K562 (cell line): ENCODE data around the gene COL24A1. TPM values are rescaled to one million over a fixed set of nuclear protein-coding genes. Genes with fewer than 3 reads are reported as not detected.

Experiments
- ATAC-seq: fragments of 200-7000 bp; cut with Tn5 transposase; 3 replicates; pipeline ENCODE4 v1.9.1; 2020; ENCODE audit warnings: moderate library complexity
- BruUV-seq: library from RNA; stranded (reverse); fragments of 400-500 nt; replicated peaks from 2 replicates; lab custom pipeline; 2021; lab: Mats Ljungman, UMichigan
- CTCF ChIA-PET: fragments of 300-600 bp; formaldehyde crosslinking; extraction: SDS; loops from one replicate; lab custom pipeline; 2021; ENCODE audit warnings: low intra/inter-chr PET ratio; lab: Yijun Ruan, JAX
- POLR2A ChIA-PET: fragments of 300-600, 350-650 bp; sonication (Branson Sonifier 250); formaldehyde crosslinking; extraction: SDS; loops from one replicate; lab custom pipeline; 2021; ENCODE audit warnings: antibody characterized with exemption, inconsistent platforms; lab: Yijun Ruan, JAX
- DNase-seq, 4 experiments: peaks; one replicate each; pipeline versions ENCODE4 v3.0.0 to v3.0.0-alpha.2; 2011 to 2018; ENCODE audit warnings: low spot score in 3 of 4, mixed read lengths in 3 of 4; ENCODE audit errors: extremely low read depth in 1 of 4
- FAIRE-seq: peaks from 2 replicates; lab custom pipeline; 2011; peaks lifted over from hg19 to GRCh38; lab: Jason Lieb, UNC
- H2AFZ ChIP-seq: 2 replicates; pipeline ENCODE4 v1.6.0; 2011; ENCODE audit warnings: low read depth, low read length, control low read depth, inconsistent platforms
- H3K27ac ChIP-seq: fragments of 200-600 bp; 3 replicates; pipeline ENCODE4 v1.8.0; 2011; ENCODE audit warnings: low read depth, mild to moderate bottlenecking, control low read depth, inconsistent platforms, low read length, moderate library complexity, mixed read lengths; ENCODE audit errors: extremely low read depth
- H3K27me3 ChIP-seq, 2 experiments: fragments of 300-600 bp in 1 of 2; 2 replicates in 1 of 2; 3 replicates in 1 of 2; pipeline versions ENCODE4 v1.6.0 to v1.8.0; 2011; ENCODE audit warnings: inconsistent platforms in 2 of 2, low read length in 2 of 2, mild to moderate bottlenecking in 1 of 2, mixed read lengths in 1 of 2, moderate library complexity in 1 of 2; ENCODE audit not compliant: control insufficient read depth in 2 of 2, insufficient read depth in 2 of 2
- H3K36me3 ChIP-seq: fragments of 300-600 bp; 3 replicates; pipeline ENCODE4 v1.8.0; 2011; ENCODE audit warnings: mild to moderate bottlenecking, low read length, inconsistent platforms; ENCODE audit not compliant: control insufficient read depth, insufficient read depth
- H3K4me1 ChIP-seq, 2 experiments: fragments of 200-600 bp in 1 of 2; replicated peaks in 1 of 2; 2 replicates in 1 of 2; 3 replicates in 1 of 2; pipeline versions ENCODE4 v1.5.1 to v1.8.0; 2011; ENCODE audit warnings: inconsistent platforms in 2 of 2, low read length in 2 of 2, mild to moderate bottlenecking in 1 of 2, mixed read lengths in 1 of 2, moderate library complexity in 1 of 2; ENCODE audit not compliant: control insufficient read depth in 2 of 2, insufficient read depth in 2 of 2
- H3K4me2 ChIP-seq: 2 replicates; pipeline ENCODE4 v1.6.1; 2011; ENCODE audit warnings: low read length, control low read depth, inconsistent platforms, mixed read lengths; ENCODE audit not compliant: insufficient read depth
- H3K4me3 ChIP-seq: fragments of 200-600 bp; sonication (generic), shearing (Covaris generic); 2 replicates; pipeline ENCODE4 v1.5.1; 2016; ENCODE audit warnings: control low read depth, inconsistent platforms
- H3K79me2 ChIP-seq: fragments of 200-600 bp; 3 replicates; pipeline ENCODE4 v1.8.0; 2011; ENCODE audit warnings: low read length, inconsistent platforms; ENCODE audit not compliant: control insufficient read depth, insufficient read depth
- H3K9ac ChIP-seq, 2 experiments: 2 replicates each; pipeline versions ENCODE4 v1.6.0 to v1.6.1; 2011; ENCODE audit warnings: low read depth in 2 of 2, low read length in 2 of 2, control low read depth in 1 of 2, inconsistent platforms in 1 of 2, mild to moderate bottlenecking in 1 of 2, mixed read lengths in 1 of 2; ENCODE audit not compliant: insufficient read depth in 1 of 2
- H3K9me1 ChIP-seq: one replicate; pipeline ENCODE4 v1.6.0; 2011; ENCODE audit warnings: inconsistent platforms, mild to moderate bottlenecking, low read length, moderate library complexity; ENCODE audit not compliant: control insufficient read depth, insufficient read depth
- H3K9me3 ChIP-seq: replicated peaks from 2 replicates; pipeline ENCODE4 v1.5.1; 2011; ENCODE audit warnings: low read depth, low read length, inconsistent platforms; ENCODE audit not compliant: control insufficient read depth, insufficient read depth
- H4K20me1 ChIP-seq: replicated peaks from 2 replicates; pipeline ENCODE4 v1.6.1; 2011; ENCODE audit warnings: low read length, inconsistent platforms, mixed read lengths; ENCODE audit not compliant: control insufficient read depth, insufficient read depth
- MBD1 ChIP-seq: fragments of 250-450 bp; sonication (Bioruptor Pico); IDR thresholded peaks from 2 replicates; pipeline ENCODE4 v1.8.0; 2022; ENCODE audit warnings: inconsistent platforms
- MLX ChIP-seq, 2 experiments: fragments of 450-650 bp in 1 of 2; sonication (generic) in 1 of 2; formaldehyde crosslinking; conservative IDR thresholded peaks; 2 replicates each; pipeline versions ENCODE4 v1.4.0 to v1.8.1; 2020 to 2022; ENCODE audit warnings: mild to moderate bottlenecking in 1 of 2, missing genetic modification reagents in 1 of 2
- RNF2 ChIP-seq: sonication (generic); IDR thresholded peaks from 2 replicates; pipeline ENCODE4 v1.6.1; 2016
- SRSF9 ChIP-seq: fragments of 200-400 bp; formaldehyde crosslinking; IDR thresholded peaks from 2 replicates; pipeline ENCODE4 v1.6.1; 2017; ENCODE audit warnings: low read depth, low read length, borderline replicate concordance
- STAG1 ChIP-seq: sonication (generic); formaldehyde crosslinking; IDR thresholded peaks from 2 replicates; pipeline ENCODE4 v1.5.0; 2020; ENCODE audit warnings: missing genetic modification reagents, borderline replicate concordance
- ZC3H8 ChIP-seq: fragments of 450-650 bp; IDR thresholded peaks from 2 replicates; pipeline ENCODE4 v1.6.1; 2017
- ZNF165 ChIP-seq: fragments of 250-450 bp; sonication (Bioruptor Pico); IDR thresholded peaks from 2 replicates; pipeline ENCODE4 v1.4.0; 2020; ENCODE audit warnings: borderline replicate concordance
- WGBS: fragments of 100-300 bp; shearing (Covaris generic); methylation state at CpG from one replicate; pipeline ENCODE4 v1.1.6; 2016; ENCODE audit warnings: low coverage, mixed read lengths; ENCODE audit not compliant: insufficient coverage; ENCODE audit errors: missing lambda C conversion rate; 5-methylcytosine and 5-hydroxymethylcytosine counted together
- in situ Hi-C: fragments of 300-500 bp; cut with MboI; formaldehyde crosslinking; loops from 4 replicates; pipeline ENCODE4 v1.15.0; 2018; ENCODE audit warnings: inconsistent platforms, mixed read lengths
- intact Hi-C: fragments of 100-400 bp; cut with micrococcal nuclease; formaldehyde crosslinking; loops from 2 replicates; pipeline ENCODE4 v1.14.2; 2022
- polyA plus RNA-seq, 8 experiments: library from polyadenylated mRNA; depleted of rRNA in 4 of 8; stranded (reverse) in 5 of 8; unstranded in 3 of 8; fragments of >200 nt; fragmentation: Nextera tagmentation in 2 of 8; fragmentation: Illumina TruSeq in 1 of 8; extraction: Ambion mirVana in 2 of 8; extraction: Trizol in 1 of 8; gene quantifications; 2 replicates each; pipeline versions ENCODE4 v1.2.1 to v1.2.3, GENCODE V29; 2011 to 2014; ENCODE audit warnings: inconsistent platforms in 1 of 8, missing spikeins in 1 of 8
- total RNA-seq, 7 experiments: library from RNA; depleted of rRNA in 6 of 7; stranded (reverse); fragments of >200 nt in 6 of 7; fragmentation: Illumina TruSeq in 2 of 7; extraction: Trizol in 2 of 7; gene quantifications; 2 replicates each; pipeline versions ENCODE4 v1.2.1 to v1.2.3, GENCODE V29; 2011 to 2021; ENCODE audit warnings: low replicate concordance in 1 of 7
- TF ChIP-seq, protein P1 (sequence below): fragments of 250-450 bp; sonication (Bioruptor Pico); IDR thresholded peaks from 2 replicates; pipeline ENCODE4 v1.4.0; 2020; ENCODE audit warnings: mild to moderate bottlenecking, moderate library complexity

COL24A1 gene
- total and polyA plus RNA-seq, 9 of the 15 experiments (the other 6 are each of a cell fraction or from before 2014, with no cell fraction given), result 0.01 to 0.06 (median 0.03) TPM; not detected in 2

DNA sequence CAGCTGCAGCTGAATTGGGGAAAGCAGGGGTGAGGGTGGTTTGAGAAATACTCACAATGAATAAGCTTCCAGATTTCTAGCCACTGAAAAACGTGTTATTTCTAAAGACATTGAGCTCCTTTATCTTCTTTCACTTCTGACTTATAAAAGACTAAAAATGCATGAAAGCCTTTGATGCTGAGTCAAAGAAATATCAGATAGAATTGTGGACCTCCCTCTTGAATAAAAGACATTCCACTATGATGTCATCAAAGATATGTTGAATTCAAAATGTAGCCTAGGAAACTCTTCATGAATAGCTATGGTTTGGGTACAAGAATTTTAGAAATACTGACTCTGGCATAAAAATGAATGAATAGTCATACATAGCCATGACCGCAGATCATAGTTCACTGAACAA is 44.7 kb upstream of the COL24A1 start (continued):
- TF ChIP-seq, protein P1, sequence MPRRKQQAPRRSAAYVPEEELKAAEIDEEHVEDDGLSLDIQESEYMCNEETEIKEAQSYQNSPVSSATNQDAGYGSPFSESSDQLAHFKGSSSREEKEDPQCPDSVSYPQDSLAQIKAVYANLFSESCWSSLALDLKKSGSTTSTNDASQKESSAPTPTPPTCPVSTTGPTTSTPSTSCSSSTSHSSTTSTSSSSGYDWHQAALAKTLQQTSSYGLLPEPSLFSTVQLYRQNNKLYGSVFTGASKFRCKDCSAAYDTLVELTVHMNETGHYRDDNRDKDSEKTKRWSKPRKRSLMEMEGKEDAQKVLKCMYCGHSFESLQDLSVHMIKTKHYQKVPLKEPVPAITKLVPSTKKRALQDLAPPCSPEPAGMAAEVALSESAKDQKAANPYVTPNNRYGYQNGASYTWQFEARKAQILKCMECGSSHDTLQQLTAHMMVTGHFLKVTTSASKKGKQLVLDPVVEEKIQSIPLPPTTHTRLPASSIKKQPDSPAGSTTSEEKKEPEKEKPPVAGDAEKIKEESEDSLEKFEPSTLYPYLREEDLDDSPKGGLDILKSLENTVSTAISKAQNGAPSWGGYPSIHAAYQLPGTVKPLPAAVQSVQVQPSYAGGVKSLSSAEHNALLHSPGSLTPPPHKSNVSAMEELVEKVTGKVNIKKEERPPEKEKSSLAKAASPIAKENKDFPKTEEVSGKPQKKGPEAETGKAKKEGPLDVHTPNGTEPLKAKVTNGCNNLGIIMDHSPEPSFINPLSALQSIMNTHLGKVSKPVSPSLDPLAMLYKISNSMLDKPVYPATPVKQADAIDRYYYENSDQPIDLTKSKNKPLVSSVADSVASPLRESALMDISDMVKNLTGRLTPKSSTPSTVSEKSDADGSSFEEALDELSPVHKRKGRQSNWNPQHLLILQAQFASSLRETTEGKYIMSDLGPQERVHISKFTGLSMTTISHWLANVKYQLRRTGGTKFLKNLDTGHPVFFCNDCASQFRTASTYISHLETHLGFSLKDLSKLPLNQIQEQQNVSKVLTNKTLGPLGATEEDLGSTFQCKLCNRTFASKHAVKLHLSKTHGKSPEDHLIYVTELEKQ (CRISPR knock-in tag), result no peak
- TF ChIP-seq SRSF9 (no peak), MLX (CRISPR knock-in tag; conservative IDR thresholded peaks at IDR 0.05) (no peak), ZC3H8 (no peak)

- 0% methylated on average over 8 of the region's 8 CpGs for WGBS
- no peaks in the 10 kb centered on the region for H4K20me1 ChIP-seq
- no peaks in the 10 kb centered on the region for H3K9me3 ChIP-seq
- BruUV-seq, result no TSS peak
- no peaks in the 10 kb centered on the region for H3K9me1 ChIP-seq
- ChIA-PET CTCF (no interaction called here), POLR2A (interaction anchor here (0.6 kb wide), 1 partner anchor 1723 kb away, joined by 4 read pairs; no protein-coding TSS in a partner anchor)
- no peak overlapping the region for H3K4me3 ChIP-seq
- intact Hi-C loops (no loop called here), in situ Hi-C loops (no loop called here)
- ATAC-seq, result no peak
- H3K79me2 ChIP-seq, result no peaks in the 10 kb centered on the region
- H3K27ac ChIP-seq, result no peak overlapping the region
- H2AFZ ChIP-seq, result no peak overlapping the region
- H3K27me3 ChIP-seq, result no peaks in the 10 kb centered on the region
- H3K36me3 ChIP-seq, result no peaks in the 10 kb centered on the region
- no peak for FAIRE-seq
- no peak for DNase-seq
- H3K9ac ChIP-seq, result no peak overlapping the region
- H3K4me2 ChIP-seq, result no peak overlapping the region
- no peaks in the 10 kb centered on the region for H3K4me1 ChIP-seq
- TF ChIP-seq STAG1 (no peak), MBD1 (no peak), ZNF165 (CRISPR knock-in tag) (no peak), RNF2 (no peak)
Observed at GRCh38 chr1:86200901-86201300, 44.3 kb upstream of the COL24A1 start.
